ENCODE data around the gene TBXA2R. TPM values are rescaled to one million over a fixed set of nuclear protein-coding genes. Genes with fewer than 3 reads are reported as not detected.

The TBXA2R gene
- polyA plus RNA-seq, 1 donor: 1.3 TPM

GRCh38 chr19:3620145-3620816 lies 13.6 kb upstream of the TBXA2R start:
- DNase-seq: no peak
- H3K4me1 ChIP-seq (ENCODE audit: control insufficient read depth, insufficient read depth, low read length): peaks cover 1% of the 10 kb centered on the region
- H3K27me3 ChIP-seq (ENCODE audit: control insufficient read depth, insufficient read depth, low read length): no peaks in the 10 kb centered on the region
- H3K4me3 ChIP-seq (ENCODE audit: low read length): no peak overlapping the region
- H3K9me3 ChIP-seq (ENCODE audit: control insufficient read depth, low read depth, low read length): no peaks in the 10 kb centered on the region
- no CpG with 5 or more reads among the region's 19 CpGs for WGBS (ENCODE audit: insufficient coverage, low lambda C conversion rate)
- H3K27ac ChIP-seq (ENCODE audit: low read length): no peak overlapping the region
- H3K36me3 ChIP-seq (ENCODE audit: control insufficient read depth, insufficient read depth, low read length): peaks cover 55% of the 10 kb centered on the region

GRCh38 chr19:3619631-3620012 lies 12.9 kb upstream of the TBXA2R start:
- H3K27me3 ChIP-seq (ENCODE audit: control insufficient read depth, insufficient read depth, low read length): no peaks in the 10 kb centered on the region
- H3K36me3 ChIP-seq (ENCODE audit: control insufficient read depth, insufficient read depth, low read length): peaks cover 58% of the 10 kb centered on the region
- WGBS (ENCODE audit: insufficient coverage, low lambda C conversion rate): no CpG with 5 or more reads among the region's 17 CpGs
- no peak for DNase-seq
- H3K4me1 ChIP-seq (ENCODE audit: control insufficient read depth, insufficient read depth, low read length): no peaks in the 10 kb centered on the region
- no peak overlapping the region for H3K27ac ChIP-seq (ENCODE audit: low read length)
- no peak overlapping the region for H3K4me3 ChIP-seq (ENCODE audit: low read length)
- H3K9me3 ChIP-seq (ENCODE audit: control insufficient read depth, low read depth, low read length): no peaks in the 10 kb centered on the region

- Histone ChIP-seq H3K27me3 (ENCODE audit: control insufficient read depth, insufficient read depth, low read length) (no peaks in the 10 kb centered on the region), H3K4me3 (ENCODE audit: low read length) (no peak overlapping the region), H3K4me1 (ENCODE audit: control insufficient read depth, insufficient read depth, low read length) (no peaks in the 10 kb centered on the region), H3K36me3 (ENCODE audit: control insufficient read depth, insufficient read depth, low read length) (peaks cover 59% of the 10 kb centered on the region), H3K9me3 (ENCODE audit: control insufficient read depth, low read depth, low read length) (no peaks in the 10 kb centered on the region), H3K27ac (ENCODE audit: low read length) (no peak overlapping the region)
- no CpG with 5 or more reads among the region's 31 CpGs for WGBS (ENCODE audit: insufficient coverage, low lambda C conversion rate)
- no peak for DNase-seq
Observed at GRCh38 chr19:3618811-3619630, 12.3 kb upstream of the TBXA2R start.

- no peak overlapping the region for H3K4me3 ChIP-seq (ENCODE audit: low read length)
- H3K27me3 ChIP-seq (ENCODE audit: control insufficient read depth, insufficient read depth, low read length): no peaks in the 10 kb centered on the region
- H3K27ac ChIP-seq (ENCODE audit: low read length): no peak overlapping the region
Observed at GRCh38 chr19:3618144-3618810, 11.6 kb upstream of the TBXA2R start.

GRCh38 chr19:3617463-3617862 lies 10.8 kb upstream of the TBXA2R start:
- no peak for DNase-seq
- Histone ChIP-seq H3K27me3 (ENCODE audit: control insufficient read depth, insufficient read depth, low read length) (no peaks in the 10 kb centered on the region), H3K4me3 (ENCODE audit: low read length) (no peak overlapping the region), H3K9me3 (ENCODE audit: control insufficient read depth, low read depth, low read length) (peaks cover 4% of the 10 kb centered on the region), H3K27ac (ENCODE audit: low read length) (no peak overlapping the region), H3K36me3 (ENCODE audit: control insufficient read depth, insufficient read depth, low read length) (peaks cover 56% of the 10 kb centered on the region), H3K4me1 (ENCODE audit: control insufficient read depth, insufficient read depth, low read length) (peaks cover 3% of the 10 kb centered on the region)
- no CpG with 5 or more reads among the region's 19 CpGs for WGBS (ENCODE audit: insufficient coverage, low lambda C conversion rate)

More at GRCh38 chr19:3618144-3618810, 11.6 kb upstream of the TBXA2R start:
- no CpG with 5 or more reads among the region's 31 CpGs for WGBS (ENCODE audit: insufficient coverage, low lambda C conversion rate)
- Histone ChIP-seq H3K36me3 (ENCODE audit: control insufficient read depth, insufficient read depth, low read length) (peaks cover 56% of the 10 kb centered on the region), H3K4me1 (ENCODE audit: control insufficient read depth, insufficient read depth, low read length) (peaks cover 3% of the 10 kb centered on the region), H3K9me3 (ENCODE audit: control insufficient read depth, low read depth, low read length) (peaks cover 3% of the 10 kb centered on the region)
- DNase-seq: no peak

GRCh38 chr19:3615524-3616135 lies 9.0 kb upstream of the TBXA2R start:
- H3K9me3 ChIP-seq (ENCODE audit: control insufficient read depth, low read depth, low read length): peaks cover 16% of the 10 kb centered on the region
- no peak for DNase-seq
- H3K27ac ChIP-seq (ENCODE audit: low read length): no peak overlapping the region
- H3K4me3 ChIP-seq (ENCODE audit: low read length): no peak overlapping the region
- H3K27me3 ChIP-seq (ENCODE audit: control insufficient read depth, insufficient read depth, low read length): no peaks in the 10 kb centered on the region
- peaks cover 58% of the 10 kb centered on the region for H3K36me3 ChIP-seq (ENCODE audit: control insufficient read depth, insufficient read depth, low read length)
- H3K4me1 ChIP-seq (ENCODE audit: control insufficient read depth, insufficient read depth, low read length): peaks cover 3% of the 10 kb centered on the region
- WGBS (ENCODE audit: insufficient coverage, low lambda C conversion rate): 100% methylated on average over 1 of the region's 26 CpGs

GRCh38 chr19:3614858-3615505 lies 8.3 kb upstream of the TBXA2R start:
- Histone ChIP-seq H3K4me3 (ENCODE audit: low read length) (no peak overlapping the region), H3K27ac (ENCODE audit: low read length) (no peak overlapping the region), H3K27me3 (ENCODE audit: control insufficient read depth, insufficient read depth, low read length) (no peaks in the 10 kb centered on the region), H3K36me3 (ENCODE audit: control insufficient read depth, insufficient read depth, low read length) (peaks cover 52% of the 10 kb centered on the region), H3K4me1 (ENCODE audit: control insufficient read depth, insufficient read depth, low read length) (peaks cover 3% of the 10 kb centered on the region), H3K9me3 (ENCODE audit: control insufficient read depth, low read depth, low read length) (peaks cover 16% of the 10 kb centered on the region)
- DNase-seq: no peak
- no CpG with 5 or more reads among the region's 18 CpGs for WGBS (ENCODE audit: insufficient coverage, low lambda C conversion rate)

- Histone ChIP-seq H3K36me3 (ENCODE audit: control insufficient read depth, insufficient read depth, low read length) (peaks cover 44% of the 10 kb centered on the region), H3K4me3 (ENCODE audit: low read length) (no peak overlapping the region), H3K9me3 (ENCODE audit: control insufficient read depth, low read depth, low read length) (peaks cover 20% of the 10 kb centered on the region), H3K27me3 (ENCODE audit: control insufficient read depth, insufficient read depth, low read length) (no peaks in the 10 kb centered on the region), H3K4me1 (ENCODE audit: control insufficient read depth, insufficient read depth, low read length) (peaks cover 3% of the 10 kb centered on the region), H3K27ac (ENCODE audit: low read length) (no peak overlapping the region)
- no peak for DNase-seq
- no CpG with 5 or more reads among the region's 39 CpGs for WGBS (ENCODE audit: insufficient coverage, low lambda C conversion rate)
Observed at GRCh38 chr19:3613818-3614661, 7.4 kb upstream of the TBXA2R start.

GRCh38 chr19:3612901-3613741 lies 6.4 kb upstream of the TBXA2R start:
- no peak for DNase-seq
- no peak overlapping the region for H3K4me3 ChIP-seq (ENCODE audit: low read length)
- H3K36me3 ChIP-seq (ENCODE audit: control insufficient read depth, insufficient read depth, low read length): peaks cover 39% of the 10 kb centered on the region
- peaks cover 3% of the 10 kb centered on the region for H3K4me1 ChIP-seq (ENCODE audit: control insufficient read depth, insufficient read depth, low read length)
- WGBS (ENCODE audit: insufficient coverage, low lambda C conversion rate): no CpG with 5 or more reads among the region's 79 CpGs
- peaks cover 20% of the 10 kb centered on the region for H3K9me3 ChIP-seq (ENCODE audit: control insufficient read depth, low read depth, low read length)
- H3K27me3 ChIP-seq (ENCODE audit: control insufficient read depth, insufficient read depth, low read length): no peaks in the 10 kb centered on the region
- H3K27ac ChIP-seq (ENCODE audit: low read length): no peak overlapping the region

Measured in large intestine (tissue), 3 donors.